Endothelial cell of umbilical vein (primary cell): Measurements from ENCODE around the gene SUPT16H. TPM values are rescaled to one million over a fixed set of nuclear protein-coding genes. Genes with fewer than 3 reads are reported as not detected.

Source experiments
- BruUV-seq: library from RNA; stranded (reverse); fragments of 400-500 nt; replicated peaks from 2 replicates; lab custom pipeline; 2021; lab: Mats Ljungman, UMichigan
- CTCF ChIA-PET: fragments of 300-600, 350-600 bp; sonication (Branson Sonifier 250); formaldehyde crosslinking; loops from one replicate; lab custom pipeline; 2021; ENCODE audit warnings: antibody characterized with exemption, inconsistent platforms; lab: Charles Lee
- POLR2A ChIA-PET: fragments of 300-600, 350-600 bp; sonication (Branson Sonifier 250); formaldehyde crosslinking; loops from one replicate; lab custom pipeline; 2021; ENCODE audit warnings: antibody characterized with exemption, inconsistent platforms; lab: Charles Lee
- DNase-seq: peaks from one replicate; pipeline ENCODE4 v3.0.0-alpha.2; 2011; ENCODE audit warnings: low read depth, low spot score
- FAIRE-seq: peaks from 2 replicates; lab custom pipeline; 2011; peaks lifted over from hg19 to GRCh38; lab: Jason Lieb, UNC
- H2AFZ ChIP-seq: 2 replicates; pipeline ENCODE4 v1.6.0; 2012; ENCODE audit warnings: low read depth, low read length, control low read depth, inconsistent platforms
- H3K27ac ChIP-seq: 2 replicates; pipeline ENCODE4 v1.5.1; 2011; ENCODE audit warnings: low read depth, mild to moderate bottlenecking, control low read depth, low read length, moderate library complexity; ENCODE audit not compliant: insufficient read depth
- H3K27me3 ChIP-seq, 2 experiments: 2 replicates each; pipeline versions ENCODE4 v1.6.0 to v1.6.1; 2011; ENCODE audit warnings: low read length in 2 of 2, mixed read lengths in 1 of 2; ENCODE audit not compliant: control insufficient read depth in 2 of 2, insufficient read depth in 2 of 2
- H3K36me3 ChIP-seq, 2 experiments: 2 replicates in 1 of 2; 3 replicates in 1 of 2; pipeline ENCODE4 v1.5.1; 2011; ENCODE audit warnings: low read length in 2 of 2, mild to moderate bottlenecking in 1 of 2, moderate library complexity in 1 of 2; ENCODE audit not compliant: control insufficient read depth in 2 of 2, insufficient read depth in 2 of 2; ENCODE audit errors: extremely low read depth in 1 of 2
- H3K4me1 ChIP-seq: 3 replicates; pipeline ENCODE4 v1.5.1; 2011; ENCODE audit warnings: mild to moderate bottlenecking, low read length; ENCODE audit not compliant: control insufficient read depth, insufficient read depth; ENCODE audit errors: extremely low read depth
- H3K4me2 ChIP-seq: 2 replicates; pipeline ENCODE4 v1.6.1; 2011; ENCODE audit warnings: low read length, control low read depth, mixed read lengths; ENCODE audit not compliant: insufficient read depth
- H3K4me3 ChIP-seq, 3 experiments: fragments of 200-600 bp in 1 of 3; sonication (generic), shearing (Covaris generic) in 1 of 3; replicated peaks in 1 of 3; 2 replicates each; pipeline ENCODE4 v1.5.1; 2011 to 2016; ENCODE audit warnings: control low read depth in 3 of 3, low read length in 3 of 3, mild to moderate bottlenecking in 2 of 3, inconsistent platforms in 1 of 3, low read depth in 1 of 3, moderate library complexity in 1 of 3; ENCODE audit not compliant: insufficient read depth in 1 of 3
- H3K79me2 ChIP-seq: 2 replicates; pipeline ENCODE4 v1.6.0; 2012; ENCODE audit warnings: low read length, inconsistent platforms; ENCODE audit not compliant: control insufficient read depth, insufficient read depth
- H3K9ac ChIP-seq: replicated peaks from 2 replicates; pipeline ENCODE3; 2011; ENCODE audit warnings: low read length, control low read depth; ENCODE audit not compliant: insufficient read depth; ENCODE audit errors: extremely low read depth
- H3K9me1 ChIP-seq: replicated peaks from 3 replicates; pipeline ENCODE4 v1.6.0; 2011; ENCODE audit warnings: mild to moderate bottlenecking, low read length; ENCODE audit not compliant: control insufficient read depth, insufficient read depth; ENCODE audit errors: extremely low read depth
- H3K9me3 ChIP-seq: replicated peaks from 2 replicates; pipeline ENCODE4 v1.5.1; 2012; ENCODE audit warnings: low read length, inconsistent platforms; ENCODE audit not compliant: control insufficient read depth, insufficient read depth
- H4K20me1 ChIP-seq: replicated peaks from 2 replicates; pipeline ENCODE3; 2011; ENCODE audit warnings: mild to moderate bottlenecking, low read length; ENCODE audit not compliant: control insufficient read depth, insufficient read depth; ENCODE audit errors: extremely low read depth
- EZH2 ChIP-seq: IDR thresholded peaks from 2 replicates; pipeline ENCODE4 v1.6.1; 2012; ENCODE audit warnings: borderline replicate concordance, low read depth, mild to moderate bottlenecking, moderate library complexity, low read length, inconsistent platforms; ENCODE audit not compliant: severe bottlenecking
- FOS ChIP-seq: IDR thresholded peaks from 2 replicates; pipeline ENCODE4 v1.6.1; 2011; ENCODE audit warnings: mild to moderate bottlenecking, low read length, moderate library complexity, borderline replicate concordance; ENCODE audit not compliant: insufficient read depth
- JUN ChIP-seq: IDR thresholded peaks from 2 replicates; pipeline ENCODE4 v1.6.1; 2011; ENCODE audit warnings: borderline replicate concordance, low read depth; ENCODE audit not compliant: insufficient read length, insufficient read depth
- MYC ChIP-seq: IDR thresholded peaks from one replicate; pipeline ENCODE4 v1.6.1; 2011; ENCODE audit warnings: mild to moderate bottlenecking, low read depth, low read length
- POLR2A ChIP-seq: IDR thresholded peaks from 2 replicates; pipeline ENCODE4 v1.6.1; 2012; ENCODE audit warnings: low read depth, mild to moderate bottlenecking, control low read depth, low read length
- POLR2AphosphoS5 ChIP-seq: IDR thresholded peaks from 2 replicates; pipeline ENCODE4 v1.6.1; 2012; ENCODE audit warnings: low read depth, mild to moderate bottlenecking, control low read depth, low read length, moderate library complexity; ENCODE audit not compliant: insufficient read depth
- dilution Hi-C: fragments of 300-500 bp; cut with MboI; formaldehyde crosslinking; loops from one replicate; pipeline ENCODE4 v1.15.0; 2019; ENCODE audit warnings: low sequenced_read_pairs; ENCODE audit not compliant: extremely low pct_ligation_motif_present
- intact Hi-C: fragments of 100-400 bp; cut with micrococcal nuclease; formaldehyde crosslinking; loops from one replicate; pipeline ENCODE4 v1.10.0; 2022
- polyA plus RNA-seq, 4 experiments: library from polyadenylated mRNA; depleted of rRNA in 3 of 4; stranded (reverse) in 3 of 4; unstranded in 1 of 4; fragments of >200 nt; gene quantifications; 2 replicates each; pipeline versions ENCODE4 v1.2.1 to v1.2.3, GENCODE V29; 2011 to 2012; ENCODE audit warnings: missing spikeins in 1 of 4
- total RNA-seq: library from RNA; stranded (reverse); gene quantifications from 2 replicates; pipeline ENCODE4 v1.2.3, GENCODE V29; 2021
- TF ChIP-seq, protein P1 (sequence below): IDR thresholded peaks from 2 replicates; pipeline ENCODE4 v1.6.1; 2011; ENCODE audit not compliant: insufficient read depth, insufficient read length
- TF ChIP-seq, protein P2 (sequence below), 2 donors: IDR thresholded peaks; 1 replicate in 1 of 2; 2 replicates in 1 of 2; pipeline ENCODE4 v1.5.1; 2011; ENCODE audit warnings: low read length in 2 of 2, mild to moderate bottlenecking in 2 of 2, moderate library complexity in 2 of 2, control low read depth in 1 of 2, inconsistent platforms in 1 of 2, low read depth in 1 of 2; ENCODE audit not compliant: insufficient read depth in 1 of 2; ENCODE audit errors: extremely low read depth in 1 of 2

The SUPT16H gene
- total and polyA plus RNA-seq, 2 donors (not counting 3 experiments of a cell fraction or from before 2014, with no cell fraction given): 53.1 to 100 TPM

DNA sequence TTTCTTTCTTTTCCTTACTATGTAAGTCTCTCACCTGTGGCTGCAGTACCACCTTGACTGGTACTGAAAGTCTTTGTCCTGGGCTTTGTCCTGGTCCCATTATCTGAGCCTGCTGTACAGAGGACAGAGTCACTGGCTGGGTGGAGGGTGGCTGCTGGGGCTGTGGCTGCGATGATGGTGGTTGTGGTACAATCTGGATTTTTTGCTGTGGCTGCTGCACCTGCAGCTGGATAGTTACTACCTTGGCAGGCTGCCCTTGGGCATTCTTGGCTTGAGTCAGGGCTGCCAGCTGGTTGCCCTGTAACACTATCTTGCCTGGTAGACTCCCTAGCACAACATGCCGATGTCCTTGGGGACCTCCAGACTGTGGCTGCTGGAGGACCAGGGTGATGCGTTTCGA, 45.1 kb upstream of the SUPT16H start:
- BruUV-seq: no TSS peak
- Histone ChIP-seq H3K9ac (no peak overlapping the region), H3K4me3 (no peak overlapping the region), H3K79me2 (peaks cover 40% of the 10 kb centered on the region), H2AFZ (no peak overlapping the region), H4K20me1 (no peaks in the 10 kb centered on the region), H3K9me3 (no peaks in the 10 kb centered on the region), H3K27me3 (no peaks in the 10 kb centered on the region), H3K36me3 (peaks cover 22 to 38% of the 10 kb centered on the region in 2 experiments), H3K9me1 (no peaks in the 10 kb centered on the region), H3K4me1 (no peaks in the 10 kb centered on the region), H3K4me2 (no peak overlapping the region), H3K27ac (no peak overlapping the region)
- DNase-seq (no peak), FAIRE-seq (no peak)
- CTCF ChIA-PET: no interaction called here
- TF ChIP-seq POLR2A (no peak), JUN (no peak), POLR2AphosphoS5 (no peak), MYC (no peak), FOS (no peak), EZH2 (no peak)
- TF ChIP-seq, protein P1, sequence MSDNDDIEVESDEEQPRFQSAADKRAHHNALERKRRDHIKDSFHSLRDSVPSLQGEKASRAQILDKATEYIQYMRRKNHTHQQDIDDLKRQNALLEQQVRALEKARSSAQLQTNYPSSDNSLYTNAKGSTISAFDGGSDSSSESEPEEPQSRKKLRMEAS: no peak
- TF ChIP-seq, protein P2, sequence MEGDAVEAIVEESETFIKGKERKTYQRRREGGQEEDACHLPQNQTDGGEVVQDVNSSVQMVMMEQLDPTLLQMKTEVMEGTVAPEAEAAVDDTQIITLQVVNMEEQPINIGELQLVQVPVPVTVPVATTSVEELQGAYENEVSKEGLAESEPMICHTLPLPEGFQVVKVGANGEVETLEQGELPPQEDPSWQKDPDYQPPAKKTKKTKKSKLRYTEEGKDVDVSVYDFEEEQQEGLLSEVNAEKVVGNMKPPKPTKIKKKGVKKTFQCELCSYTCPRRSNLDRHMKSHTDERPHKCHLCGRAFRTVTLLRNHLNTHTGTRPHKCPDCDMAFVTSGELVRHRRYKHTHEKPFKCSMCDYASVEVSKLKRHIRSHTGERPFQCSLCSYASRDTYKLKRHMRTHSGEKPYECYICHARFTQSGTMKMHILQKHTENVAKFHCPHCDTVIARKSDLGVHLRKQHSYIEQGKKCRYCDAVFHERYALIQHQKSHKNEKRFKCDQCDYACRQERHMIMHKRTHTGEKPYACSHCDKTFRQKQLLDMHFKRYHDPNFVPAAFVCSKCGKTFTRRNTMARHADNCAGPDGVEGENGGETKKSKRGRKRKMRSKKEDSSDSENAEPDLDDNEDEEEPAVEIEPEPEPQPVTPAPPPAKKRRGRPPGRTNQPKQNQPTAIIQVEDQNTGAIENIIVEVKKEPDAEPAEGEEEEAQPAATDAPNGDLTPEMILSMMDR (IDR thresholded peaks at IDR 0.05; ENCODE audit: extremely low read depth in 1 of 2, insufficient read depth in 1 of 2, low read depth in 1 of 2, low read length in 2 of 2): no peak
- intact Hi-C loops: no loop called here
- POLR2A ChIA-PET: no interaction called here
- dilution Hi-C loops: no loop called here
